KMS-11 (cell line): ENCODE data around the gene GSDMA.
A peak's percentile ranks its signal among the peaks of the same experiment; 100 is the strongest.

Experiments used
- H2AFZ ChIP-seq: fragments of 200-600 bp; sonication (generic); 2 replicates; pipeline ENCODE4 v1.6.1; 2016; ENCODE audit warnings: antibody characterized with exemption, mixed run types, low read depth
- H3K27ac ChIP-seq: fragments of 200-600 bp; sonication (generic); 2 replicates; pipeline ENCODE4 v1.6.1; 2016; ENCODE audit warnings: mild to moderate bottlenecking, mixed run types
- H3K27me3 ChIP-seq: fragments of 200-600 bp; sonication (generic); 2 replicates; pipeline ENCODE4 v1.6.1; 2017; ENCODE audit warnings: mild to moderate bottlenecking, low read depth, mixed run types, moderate library complexity; ENCODE audit not compliant: insufficient read depth
- H3K36me3 ChIP-seq: fragments of 200-600 bp; sonication (generic); 2 replicates; pipeline ENCODE4 v1.6.1; 2017; ENCODE audit warnings: mild to moderate bottlenecking, mixed run types; ENCODE audit not compliant: insufficient read depth
- H3K4me1 ChIP-seq: fragments of 200-600 bp; sonication (generic); 2 replicates; pipeline ENCODE4 v1.6.1; 2016; ENCODE audit warnings: mild to moderate bottlenecking, low read depth, mixed run types; ENCODE audit not compliant: poor library complexity, severe bottlenecking
- H3K4me2 ChIP-seq: fragments of 200-600 bp; sonication (generic); 2 replicates; pipeline ENCODE4 v1.7.0; 2016; ENCODE audit warnings: mild to moderate bottlenecking, mixed run types
- H3K4me3 ChIP-seq: fragments of 200-600 bp; sonication (generic); IDR thresholded peaks from 2 replicates; pipeline ENCODE4 v1.6.1; 2017; ENCODE audit warnings: low read depth, low read length, mixed read lengths; ENCODE audit not compliant: insufficient read depth
- H3K79me2 ChIP-seq: fragments of 200-600 bp; sonication (generic); 2 replicates; pipeline ENCODE4 v1.6.1; 2016; ENCODE audit warnings: low read depth, mixed run types; ENCODE audit not compliant: insufficient read depth
- H3K9ac ChIP-seq: fragments of 200-600 bp; sonication (generic); 2 replicates; pipeline ENCODE4 v1.6.1; 2016; ENCODE audit warnings: mild to moderate bottlenecking, mixed run types
- H4K20me1 ChIP-seq: fragments of 200-600 bp; sonication (generic); 2 replicates; pipeline ENCODE4 v1.6.1; 2016; ENCODE audit warnings: mild to moderate bottlenecking, mixed run types; ENCODE audit not compliant: insufficient read depth
- CTCF ChIP-seq: fragments of 200-600 bp; sonication (generic); conservative IDR thresholded peaks from 2 replicates; pipeline ENCODE4 v1.6.1; 2017; ENCODE audit warnings: low read depth, mild to moderate bottlenecking, antibody characterized with exemption, low read length, moderate library complexity, mixed read lengths

Gene GSDMA

DNA sequence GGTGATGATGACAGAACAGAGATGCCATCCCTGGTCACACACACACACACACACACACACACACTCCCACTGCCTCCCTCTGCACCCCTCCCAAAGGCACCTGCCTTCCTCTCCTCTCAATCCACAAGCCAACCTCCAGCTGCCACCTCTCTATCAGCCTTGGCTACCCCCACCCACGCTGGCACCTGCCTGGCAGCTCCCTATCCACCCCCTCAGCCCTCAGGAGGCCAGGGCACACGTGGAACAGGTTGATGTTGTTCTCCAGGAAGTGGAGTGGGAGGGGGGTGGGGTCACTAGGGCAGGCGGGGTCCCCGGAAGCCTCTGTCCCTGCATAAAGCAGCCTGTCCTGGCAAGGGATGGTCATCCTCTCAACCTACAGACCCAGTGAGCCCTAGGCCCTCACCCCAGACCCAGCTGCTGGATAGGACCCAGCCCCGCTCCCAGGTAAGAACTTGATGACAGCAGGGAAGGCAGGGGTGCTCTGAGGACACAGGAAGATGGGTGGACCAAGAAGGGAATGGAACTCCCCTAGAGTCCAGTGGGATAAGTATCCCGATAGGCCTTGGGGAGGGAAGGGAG is at the start of gene GSDMA:
TSS of gene GSDMA (plus strand) at position 363 of the 579 bp plus-strand sequence. CDS start 2,684 bp downstream, outside the sequence.
- Histone ChIP-seq H3K4me3 (no peak within 1 kb of the TSS), H2AFZ (no peak within 1 kb of the TSS), H3K9ac (no peak within 1 kb of the TSS), H3K36me3 (no peaks in the 10 kb centered on the region), H3K4me1 (peaks cover 17% of the 10 kb centered on the region), H3K79me2 (no peaks in the 10 kb centered on the region), H3K27ac (no peak within 1 kb of the TSS), H4K20me1 (no peaks in the 10 kb centered on the region), H3K27me3 (no peaks in the 10 kb centered on the region; the same call in 1 of the 2 replicates), H3K4me2 (no peak within 1 kb of the TSS)
- no peak for TF ChIP-seq CTCF

- Histone ChIP-seq H3K36me3 (no peaks in the 10 kb centered on the region), H4K20me1 (no peaks in the 10 kb centered on the region), H3K4me1 (peaks cover 19% of the 10 kb centered on the region), H3K27me3 (no peaks in the 10 kb centered on the region), H3K27ac (no peak overlapping the region), H3K9ac (no peak overlapping the region), H3K4me2 (no peak overlapping the region), H3K79me2 (no peaks in the 10 kb centered on the region), H2AFZ (no peak overlapping the region), H3K4me3 (no peak overlapping the region)
- no peak for TF ChIP-seq CTCF
Observed at GRCh38 chr17:39913989-39914388, 48.8 kb upstream of the GSDMA start.

- H3K9ac ChIP-seq, result no peak overlapping the region
- no peak overlapping the region for H3K4me3 ChIP-seq
- H4K20me1 ChIP-seq, result no peaks in the 10 kb centered on the region
- H3K4me1 ChIP-seq, result peaks cover 34% of the 10 kb centered on the region
- no peak for TF ChIP-seq CTCF
- no peaks in the 10 kb centered on the region for H3K27me3 ChIP-seq
- H3K79me2 ChIP-seq, result no peaks in the 10 kb centered on the region
- no peak overlapping the region for H3K27ac ChIP-seq
- no peak overlapping the region for H2AFZ ChIP-seq
- no peak overlapping the region for H3K4me2 ChIP-seq
- no peaks in the 10 kb centered on the region for H3K36me3 ChIP-seq
Observed at GRCh38 chr17:39915559-39915958, 47.2 kb upstream of the GSDMA start.

GRCh38 chr17:39916918-39917317 is 45.9 kb upstream of the GSDMA start:
- peaks cover under 1% of the 10 kb centered on the region; the same call in 1 of the 2 replicates for H3K36me3 ChIP-seq
- no peaks in the 10 kb centered on the region for H3K27me3 ChIP-seq
- H3K9ac ChIP-seq, result no peak overlapping the region
- 0 out of 2 replicates have a peak overlapping the region, but pooled peaks have one; percentile 19 for H3K27ac ChIP-seq
- no peak overlapping the region for H3K4me2 ChIP-seq
- no peak for TF ChIP-seq CTCF
- peaks cover 47% of the 10 kb centered on the region for H3K4me1 ChIP-seq
- H2AFZ ChIP-seq, result no peak overlapping the region
- H3K79me2 ChIP-seq, result no peaks in the 10 kb centered on the region
- no peak overlapping the region for H3K4me3 ChIP-seq
- H4K20me1 ChIP-seq, result no peaks in the 10 kb centered on the region
